Osteoblast (primary cell): Measurements from ENCODE around the gene GREB1L. TPM values are rescaled to one million over a fixed set of nuclear protein-coding genes. Genes with fewer than 3 reads are reported as not detected.

Experiments used
- DNase-seq: peaks from one replicate; pipeline ENCODE4 v3.0.0; 2011; ENCODE audit warnings: low spot score, mixed read lengths; ENCODE audit not compliant: insufficient read length; ENCODE audit errors: missing footprints
- H2AFZ ChIP-seq: 2 replicates; pipeline ENCODE4 v1.6.0; 2011; ENCODE audit warnings: mild to moderate bottlenecking, low read length
- H3K27ac ChIP-seq: 2 replicates; pipeline ENCODE4 v1.5.1; 2011; ENCODE audit warnings: mild to moderate bottlenecking, low read depth, low read length, moderate library complexity
- H3K27me3 ChIP-seq: 2 replicates; pipeline ENCODE4 v1.6.0; 2012; ENCODE audit warnings: mild to moderate bottlenecking, control low read depth, inconsistent platforms, low read length, moderate library complexity; ENCODE audit not compliant: insufficient read depth
- H3K36me3 ChIP-seq: 2 replicates; pipeline ENCODE4 v1.5.1; 2011; ENCODE audit warnings: mild to moderate bottlenecking, low read length, control low read depth, moderate library complexity; ENCODE audit not compliant: insufficient read depth
- H3K4me1 ChIP-seq: 2 replicates; pipeline ENCODE4 v1.5.1; 2011; ENCODE audit warnings: mild to moderate bottlenecking, low read length, control low read depth, moderate library complexity; ENCODE audit not compliant: insufficient read depth
- H3K4me2 ChIP-seq: 2 replicates; pipeline ENCODE4 v1.6.0; 2011; ENCODE audit warnings: mild to moderate bottlenecking, low read length; ENCODE audit not compliant: insufficient read depth
- H3K4me3 ChIP-seq: fragments of 200-600 bp; sonication (generic); 3 replicates; pipeline ENCODE4 v1.5.1; 2012; ENCODE audit warnings: mild to moderate bottlenecking, low read length, inconsistent platforms; ENCODE audit not compliant: insufficient read depth
- H3K79me2 ChIP-seq: 2 replicates; pipeline ENCODE4 v1.6.0; 2012; ENCODE audit warnings: mild to moderate bottlenecking, low read length, control low read depth, inconsistent platforms; ENCODE audit not compliant: insufficient read depth
- H3K9me3 ChIP-seq: 2 replicates; pipeline ENCODE4 v1.5.1; 2011; ENCODE audit warnings: low read depth, low read length, control low read depth
- H4K20me1 ChIP-seq: 2 replicates; pipeline ENCODE4 v1.6.0; 2012; ENCODE audit warnings: mild to moderate bottlenecking, low read length, control low read depth; ENCODE audit not compliant: insufficient read depth
- CTCF ChIP-seq: IDR thresholded peaks from 2 replicates; pipeline ENCODE4 v1.5.1; 2011; ENCODE audit warnings: mild to moderate bottlenecking, low read depth, low read length, moderate library complexity; ENCODE audit errors: extremely low read depth
- total RNA-seq: library from RNA; depleted of rRNA; stranded (reverse); fragments of >200 nt; gene quantifications from 2 replicates; pipeline ENCODE4 v1.2.3, GENCODE V29; 2012

Gene GREB1L
- total RNA-seq, 1 donor, result 0.36 TPM

GRCh38 chr18:21441670-21442069 is 199.6 kb downstream of the GREB1L start:
- Histone ChIP-seq H4K20me1 (no peaks in the 10 kb centered on the region), H3K4me3 (no peak overlapping the region), H3K27me3 (peaks cover 8% of the 10 kb centered on the region), H3K4me1 (peaks cover 12% of the 10 kb centered on the region), H3K36me3 (no peaks in the 10 kb centered on the region), H2AFZ (no peak overlapping the region), H3K79me2 (no peaks in the 10 kb centered on the region), H3K27ac (no peak overlapping the region), H3K9me3 (no peaks in the 10 kb centered on the region), H3K4me2 (no peak overlapping the region)
- DNase-seq, result no peak
- no peak for TF ChIP-seq CTCF

- H3K9me3 ChIP-seq, result no peaks in the 10 kb centered on the region
- H3K27me3 ChIP-seq, result peaks cover 7% of the 10 kb centered on the region
- H3K79me2 ChIP-seq, result no peaks in the 10 kb centered on the region
- DNase-seq, result no peak
- no peaks in the 10 kb centered on the region for H4K20me1 ChIP-seq
- peak overlapping the region; percentile 34 for H3K4me2 ChIP-seq
- no peak overlapping the region for H3K4me3 ChIP-seq
- H3K27ac ChIP-seq, result no peak overlapping the region
- no peaks in the 10 kb centered on the region for H3K36me3 ChIP-seq
- no peak overlapping the region for H2AFZ ChIP-seq
- peaks cover 12% of the 10 kb centered on the region for H3K4me1 ChIP-seq
- TF ChIP-seq CTCF, result no peak
Observed at GRCh38 chr18:21443776-21444464, 201.9 kb downstream of the GREB1L start.

GRCh38 chr18:21444465-21445212 is 202.6 kb downstream of the GREB1L start:
- Histone ChIP-seq H3K79me2 (no peaks in the 10 kb centered on the region), H3K36me3 (no peaks in the 10 kb centered on the region), H3K4me3 (no peak overlapping the region), H3K27me3 (peaks cover 14% of the 10 kb centered on the region), H3K4me1 (peaks cover 7% of the 10 kb centered on the region), H4K20me1 (no peaks in the 10 kb centered on the region), H3K4me2 (peak overlapping the region; percentile 34), H2AFZ (no peak overlapping the region), H3K9me3 (no peaks in the 10 kb centered on the region), H3K27ac (no peak overlapping the region)
- no peak for DNase-seq
- TF ChIP-seq CTCF, result peak; percentile 84

- no peak for TF ChIP-seq CTCF
- Histone ChIP-seq H3K27ac (no peak overlapping the region), H3K36me3 (no peaks in the 10 kb centered on the region), H3K4me3 (no peak overlapping the region), H4K20me1 (no peaks in the 10 kb centered on the region), H3K4me1 (no peaks in the 10 kb centered on the region), H3K4me2 (no peak overlapping the region), H3K79me2 (no peaks in the 10 kb centered on the region), H3K27me3 (peaks cover 20% of the 10 kb centered on the region), H3K9me3 (no peaks in the 10 kb centered on the region), H2AFZ (no peak overlapping the region)
- DNase-seq, result no peak
Observed at GRCh38 chr18:21448299-21448698, 206.3 kb downstream of the GREB1L start.
